ENCODE results near the gene FBXL17.

DNA sequence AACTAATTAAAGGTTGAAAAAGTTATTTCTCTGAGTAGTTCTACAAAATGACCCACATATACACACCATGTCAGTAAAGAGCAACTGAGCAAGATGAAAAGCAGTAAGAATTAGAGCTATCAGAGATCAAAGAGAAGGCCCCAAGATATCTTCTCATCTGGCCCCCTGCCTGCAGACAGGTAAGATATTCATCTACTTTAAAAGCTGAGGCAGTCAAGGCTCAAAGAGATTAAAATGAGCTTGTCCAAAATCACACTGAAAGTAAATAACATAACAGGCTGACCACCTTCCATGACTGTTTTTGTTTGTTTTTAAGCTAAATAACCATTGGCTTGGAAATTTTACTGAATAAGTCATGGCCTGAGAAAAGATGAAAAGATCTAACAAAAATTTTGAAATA, 266.2 kb downstream of the FBXL17 start:
- TF ChIP-seq, protein P1, sequence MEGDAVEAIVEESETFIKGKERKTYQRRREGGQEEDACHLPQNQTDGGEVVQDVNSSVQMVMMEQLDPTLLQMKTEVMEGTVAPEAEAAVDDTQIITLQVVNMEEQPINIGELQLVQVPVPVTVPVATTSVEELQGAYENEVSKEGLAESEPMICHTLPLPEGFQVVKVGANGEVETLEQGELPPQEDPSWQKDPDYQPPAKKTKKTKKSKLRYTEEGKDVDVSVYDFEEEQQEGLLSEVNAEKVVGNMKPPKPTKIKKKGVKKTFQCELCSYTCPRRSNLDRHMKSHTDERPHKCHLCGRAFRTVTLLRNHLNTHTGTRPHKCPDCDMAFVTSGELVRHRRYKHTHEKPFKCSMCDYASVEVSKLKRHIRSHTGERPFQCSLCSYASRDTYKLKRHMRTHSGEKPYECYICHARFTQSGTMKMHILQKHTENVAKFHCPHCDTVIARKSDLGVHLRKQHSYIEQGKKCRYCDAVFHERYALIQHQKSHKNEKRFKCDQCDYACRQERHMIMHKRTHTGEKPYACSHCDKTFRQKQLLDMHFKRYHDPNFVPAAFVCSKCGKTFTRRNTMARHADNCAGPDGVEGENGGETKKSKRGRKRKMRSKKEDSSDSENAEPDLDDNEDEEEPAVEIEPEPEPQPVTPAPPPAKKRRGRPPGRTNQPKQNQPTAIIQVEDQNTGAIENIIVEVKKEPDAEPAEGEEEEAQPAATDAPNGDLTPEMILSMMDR (conservative IDR thresholded peaks at IDR 0.05; ENCODE audit: low read depth, low read length) = no peak
- no peak for TF ChIP-seq RFX5 (IDR thresholded peaks at IDR 0.05; ENCODE audit: low read depth, low read length)
- TF ChIP-seq POLR2A (IDR thresholded peaks at IDR 0.05; ENCODE audit: low read depth, low read length) = no peak
- TF ChIP-seq, protein P2, sequence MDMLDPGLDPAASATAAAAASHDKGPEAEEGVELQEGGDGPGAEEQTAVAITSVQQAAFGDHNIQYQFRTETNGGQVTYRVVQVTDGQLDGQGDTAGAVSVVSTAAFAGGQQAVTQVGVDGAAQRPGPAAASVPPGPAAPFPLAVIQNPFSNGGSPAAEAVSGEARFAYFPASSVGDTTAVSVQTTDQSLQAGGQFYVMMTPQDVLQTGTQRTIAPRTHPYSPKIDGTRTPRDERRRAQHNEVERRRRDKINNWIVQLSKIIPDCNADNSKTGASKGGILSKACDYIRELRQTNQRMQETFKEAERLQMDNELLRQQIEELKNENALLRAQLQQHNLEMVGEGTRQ (IDR thresholded peaks at IDR 0.05; ENCODE audit: low read depth, low read length) = no peak
- TF ChIP-seq BHLHE40 (IDR thresholded peaks at IDR 0.05; ENCODE audit: low read depth, low read length) = no peak
- TF ChIP-seq MAFK (IDR thresholded peaks at IDR 0.05; ENCODE audit: low read depth, low read length) = no peak
- TF ChIP-seq CEBPB (IDR thresholded peaks at IDR 0.05; ENCODE audit: low read depth, low read length) = no peak
- TF ChIP-seq SMC3 (IDR thresholded peaks at IDR 0.05; ENCODE audit: low read depth, low read length) = no peak
- TF ChIP-seq RAD21 (IDR thresholded peaks at IDR 0.05; ENCODE audit: low read length) = no peak
- no peak for TF ChIP-seq MXI1 (IDR thresholded peaks at IDR 0.05; ENCODE audit: borderline replicate concordance, low read depth, low read length)
- TF ChIP-seq RCOR1 (IDR thresholded peaks at IDR 0.05; ENCODE audit: insufficient replicate concordance, low read length) = no peak

Measured in IMR-90 (cell line).